CD1c-positive myeloid dendritic cell (primary cell): Measurements from ENCODE around the gene ACAT1.
"Not testable (repeated sequence)": the region's sequence is repeated elsewhere in the genome, so short reads cannot be mapped to it uniquely, and the experiment has no call there.

Experiments
- DNase-seq: peaks from one replicate; pipeline ENCODE4 v3.0.0-alpha.2; 2016; ENCODE audit errors: extremely low spot score

Gene ACAT1

GRCh38 chr11:108144615-108145014, 23.2 kb downstream of the ACAT1 start:
- no peak for DNase-seq

GRCh38 chr11:108147150-108147549, 25.8 kb downstream of the ACAT1 start:
- no peak for DNase-seq

DNA sequence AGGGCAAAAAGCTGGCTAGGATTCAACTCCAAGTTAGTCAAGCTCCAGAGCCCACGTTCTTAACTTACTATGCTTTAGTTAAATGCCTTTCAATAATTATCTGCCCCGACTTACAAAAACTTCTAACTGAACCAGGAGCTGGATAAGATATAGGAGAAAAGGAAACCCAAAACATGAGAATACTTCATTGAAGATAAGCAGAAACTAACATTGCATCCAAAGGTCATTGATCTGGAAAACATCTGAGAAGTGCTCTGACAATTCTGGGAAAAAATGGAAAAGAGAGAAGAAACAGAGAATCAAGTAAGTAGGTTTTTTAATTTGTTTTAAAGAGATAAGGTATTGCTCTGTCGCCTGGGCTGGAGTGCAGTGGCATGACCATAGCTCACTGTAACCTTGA, 27.2 kb downstream of the ACAT1 start:
- DNase-seq, result no peak

GRCh38 chr11:108154591-108154990, 33.2 kb downstream of the ACAT1 start:
- no peak for DNase-seq

DNA sequence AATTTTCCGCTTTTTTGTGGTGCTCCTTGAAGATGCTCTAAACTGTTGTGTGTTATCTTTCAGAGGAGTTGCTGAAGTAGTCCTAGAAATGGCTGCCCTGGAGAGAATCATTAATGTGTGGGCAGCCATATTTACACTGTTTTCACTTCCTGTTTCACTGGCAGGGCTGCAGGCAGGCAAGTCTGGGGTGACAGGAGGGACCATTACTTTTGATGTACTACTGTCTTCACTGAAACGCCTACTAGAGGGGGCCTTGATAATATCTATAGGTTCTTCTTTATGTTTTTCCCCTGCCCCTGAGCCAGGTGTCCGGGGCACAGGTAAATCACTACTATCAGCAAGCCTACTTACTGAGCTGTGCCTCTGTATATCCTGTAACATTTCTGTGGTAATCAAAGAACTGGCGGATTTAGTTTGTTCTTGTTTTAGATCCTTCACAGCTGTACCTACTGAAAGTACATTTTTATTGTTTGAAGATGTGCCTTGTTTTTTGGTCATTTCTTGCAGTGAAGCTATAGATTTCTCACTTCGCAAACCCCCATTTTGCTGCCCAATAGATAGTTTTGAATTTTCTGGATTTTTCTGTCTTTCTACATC, 39.7 kb downstream of the ACAT1 start:
- DNase-seq, result peak; percentile 67

DNA sequence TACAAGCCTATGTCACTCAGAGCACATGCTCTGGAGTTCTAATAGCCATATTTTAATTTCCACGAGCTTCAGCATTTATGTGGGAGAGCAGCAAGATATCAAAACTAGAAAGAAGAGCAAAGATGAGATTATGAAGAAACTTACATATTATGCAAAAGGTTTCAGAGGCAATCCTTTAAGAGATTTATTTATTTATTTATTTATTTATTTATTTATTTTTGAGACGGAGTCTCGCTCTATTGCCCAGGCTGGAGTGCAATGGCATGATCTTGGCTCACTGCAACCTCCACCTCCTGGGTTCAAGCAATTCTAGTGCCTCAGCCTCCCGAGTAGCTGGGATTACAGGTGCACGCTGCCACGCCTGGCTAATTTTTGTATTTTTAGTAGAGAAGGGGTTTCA, 41.5 kb downstream of the ACAT1 start:
- DNase-seq, result not testable (repeated sequence)

- DNase-seq, result no peak
These were observed 46.3 kb downstream of the ACAT1 start for GRCh38 chr11:108167624-108168023.

- no peak for DNase-seq
These were observed 48.8 kb downstream of the ACAT1 start for GRCh38 chr11:108170184-108170583.

DNA sequence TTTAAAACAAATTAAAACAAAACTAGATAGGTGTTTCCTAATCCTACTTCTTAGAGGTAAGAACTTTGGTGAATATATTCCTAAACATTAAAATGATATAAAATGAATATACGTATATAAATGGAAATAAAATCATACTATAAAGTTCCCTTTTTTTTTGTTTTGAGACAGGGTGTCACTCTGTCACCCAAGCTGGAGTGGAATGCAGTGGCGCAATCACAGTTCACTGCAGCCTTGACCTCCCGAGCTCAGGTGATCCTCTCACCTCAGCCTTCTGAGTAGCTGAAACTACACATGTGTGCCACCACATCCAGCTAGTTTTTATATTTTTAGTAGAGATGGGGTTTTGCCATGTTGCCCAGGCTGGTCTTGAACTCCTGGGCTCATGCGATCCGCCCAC, 56.2 kb downstream of the ACAT1 start:
- no peak for DNase-seq

- no peak for DNase-seq
These were observed 72.4 kb downstream of the ACAT1 start for GRCh38 chr11:108193725-108194124.

DNA sequence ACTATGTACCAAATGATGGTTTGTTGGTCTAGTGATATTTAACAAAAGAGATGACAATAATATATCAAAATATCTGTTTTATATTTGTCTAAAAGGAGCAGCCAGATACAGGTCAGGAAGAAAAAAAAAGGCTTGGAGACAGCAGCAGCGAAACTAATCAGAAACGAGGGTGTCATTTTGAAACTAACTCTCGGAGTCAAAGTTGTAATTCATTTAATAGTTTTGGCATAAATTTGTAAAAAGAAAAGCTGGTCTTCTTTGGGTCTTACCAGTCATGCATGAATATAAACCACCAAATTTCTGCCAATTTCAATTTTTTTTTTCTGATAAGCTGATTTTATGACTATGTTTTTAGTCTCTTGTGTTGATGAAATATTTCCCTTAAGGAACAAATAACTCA, 75.5 kb downstream of the ACAT1 start:
- DNase-seq, result no peak
